HG03457 (cell line): ENCODE results near the gene PRDX3.
A peak's percentile ranks its signal among the peaks of the same experiment; 100 is the strongest.

Source experiments
- ATAC-seq: cut with Tn5 transposase; IDR thresholded peaks from one replicate; pipeline ENCODE4 v1.9.1; 2021; ENCODE audit warnings: moderate number of reproducible peaks; ENCODE audit not compliant: unreplicated experiment

The PRDX3 gene

GRCh38 chr10:119131512-119132240 lies 46.9 kb downstream of the PRDX3 start:
- no peak for ATAC-seq

GRCh38 chr10:119129721-119130120 lies 48.9 kb downstream of the PRDX3 start:
- ATAC-seq = no peak

GRCh38 chr10:119125942-119126341 lies 52.7 kb downstream of the PRDX3 start:
- ATAC-seq = no peak

GRCh38 chr10:119120875-119121274 lies 57.7 kb downstream of the PRDX3 start:
- no peak for ATAC-seq

GRCh38 chr10:119120413-119120867 lies 58.2 kb downstream of the PRDX3 start:
- ATAC-seq = peak; percentile 80

GRCh38 chr10:119119400-119119799 lies 59.2 kb downstream of the PRDX3 start:
- ATAC-seq = no peak

GRCh38 chr10:119118231-119118630 lies 60.4 kb downstream of the PRDX3 start:
- no peak for ATAC-seq
